Stimulated activated CD4-positive, alpha-beta T cell treated with anti-CD3 and anti-CD28 coated beads, Interleukin-4, amount 100 ng/mL, for 1 hour (primary cell): ENCODE results near the gene PTPRN.
A peak's percentile ranks its signal among the peaks of the same experiment; 100 is the strongest.
"Not testable (repeated sequence)": the region's sequence is repeated elsewhere in the genome, so short reads cannot be mapped to it uniquely, and the experiment has no call there.

Source experiments
- DNase-seq: peaks from one replicate; pipeline ENCODE4 v3.0.0-alpha.2; 2020

The PTPRN gene

GRCh38 chr2:219266886-219267285 lies 42.3 kb downstream of the PTPRN start:
- no peak for DNase-seq

- no peak for DNase-seq
Measured at GRCh38 chr2:219266232-219266631, 43.0 kb downstream of the PTPRN start.

- no peak for DNase-seq
Measured at GRCh38 chr2:219261024-219261855, 48.0 kb downstream of the PTPRN start.

GRCh38 chr2:219258942-219259341 lies 50.3 kb downstream of the PTPRN start:
- DNase-seq, result not testable (repeated sequence)

- DNase-seq, result no peak
Measured at GRCh38 chr2:219254590-219255201, 54.5 kb downstream of the PTPRN start.

GRCh38 chr2:219253753-219254589 lies 55.2 kb downstream of the PTPRN start, which contains the start of gene TUBA4A:
Gene TUBA4A, minus strand, starts transcription at chr2:219253918. Its CDS starts 60 bp downstream, at chr2:219253858.
- DNase-seq, result peak; percentile 92

- peak; percentile 43 for DNase-seq
Measured at GRCh38 chr2:219252900-219253752, 56.1 kb downstream of the PTPRN start, which contains the start of gene TUBA4B. Gene TUBA4B, plus strand, starts transcription at chr2:219253243. Its CDS starts 165 bp downstream, at chr2:219253408.

GRCh38 chr2:219252570-219252899 lies 56.7 kb downstream of the PTPRN start:
- peak; percentile 51 for DNase-seq

GRCh38 chr2:219252084-219252483 lies 57.1 kb downstream of the PTPRN start:
- peak; percentile 38 for DNase-seq

GRCh38 chr2:219251656-219252055 lies 57.5 kb downstream of the PTPRN start:
- no peak for DNase-seq

- DNase-seq, result no peak
Measured at GRCh38 chr2:219250049-219250781, 59.0 kb downstream of the PTPRN start.

GRCh38 chr2:219249203-219249980 lies 59.8 kb downstream of the PTPRN start:
- no peak for DNase-seq

- DNase-seq, result no peak
Measured at GRCh38 chr2:219248845-219249202, 60.4 kb downstream of the PTPRN start.

GRCh38 chr2:219247678-219248642 lies 61.2 kb downstream of the PTPRN start:
- DNase-seq, result peak; percentile 61

GRCh38 chr2:219246559-219246958 lies 62.6 kb downstream of the PTPRN start:
- no peak for DNase-seq

GRCh38 chr2:219245899-219246230 lies 63.3 kb downstream of the PTPRN start:
- no peak for DNase-seq

GRCh38 chr2:219245148-219245898 lies 63.9 kb downstream of the PTPRN start, which contains the start of the genes GLB1L and STK16:
Gene GLB1L, minus strand, starts transcription at chr2:219245444. Its CDS starts 1,871 bp downstream, at chr2:219243573.
Gene STK16, plus strand, starts transcription at chr2:219245479. Its CDS starts 521 bp downstream, at chr2:219246000.
- DNase-seq, result peak; percentile 89

- DNase-seq, result no peak
Measured at GRCh38 chr2:219244789-219245147, 64.4 kb downstream of the PTPRN start.

GRCh38 chr2:219243291-219243761 lies 65.9 kb downstream of the PTPRN start:
- DNase-seq, result no peak
